Hepatocyte (in vitro differentiated cells): ENCODE data around the gene KDM4C.
"Not testable (repeated sequence)": the region's sequence is repeated elsewhere in the genome, so short reads cannot be mapped to it uniquely, and the experiment has no call there.

ENCODE experiments used
- EZH2 ChIP-seq: fragments of 200-600 bp; sonication (generic); IDR thresholded peaks from 2 replicates; pipeline ENCODE4 v1.6.1; 2016; ENCODE audit warnings: antibody characterized with exemption, mild to moderate bottlenecking, borderline replicate concordance
- TF ChIP-seq, protein P1 (sequence below): fragments of 200-600 bp; sonication (generic); IDR thresholded peaks from 2 replicates; pipeline ENCODE4 v1.5.1; 2016; ENCODE audit warnings: antibody characterized with exemption, mild to moderate bottlenecking; ENCODE audit not compliant: poor library complexity

DNA sequence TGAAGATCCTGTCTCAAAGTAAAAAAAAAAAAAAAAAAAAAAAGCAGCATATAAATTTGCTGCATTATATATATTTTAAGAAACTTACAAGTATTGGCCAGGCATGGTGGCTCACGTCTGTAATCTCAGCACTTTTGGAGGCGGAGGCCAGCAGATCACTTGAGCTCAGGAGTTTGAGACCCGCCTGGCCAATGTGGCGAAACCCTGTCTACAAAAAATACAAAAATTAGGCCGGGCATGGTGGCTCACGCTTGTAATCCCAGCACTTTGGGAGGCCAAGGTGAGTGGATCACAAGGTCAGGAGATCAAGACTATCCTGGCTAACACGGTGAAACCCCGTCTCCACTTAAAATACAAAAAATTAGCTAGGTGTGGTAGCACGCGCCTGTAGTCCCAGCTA lies 2.9 kb upstream of the KDM4C start:
- TF ChIP-seq, protein P1, sequence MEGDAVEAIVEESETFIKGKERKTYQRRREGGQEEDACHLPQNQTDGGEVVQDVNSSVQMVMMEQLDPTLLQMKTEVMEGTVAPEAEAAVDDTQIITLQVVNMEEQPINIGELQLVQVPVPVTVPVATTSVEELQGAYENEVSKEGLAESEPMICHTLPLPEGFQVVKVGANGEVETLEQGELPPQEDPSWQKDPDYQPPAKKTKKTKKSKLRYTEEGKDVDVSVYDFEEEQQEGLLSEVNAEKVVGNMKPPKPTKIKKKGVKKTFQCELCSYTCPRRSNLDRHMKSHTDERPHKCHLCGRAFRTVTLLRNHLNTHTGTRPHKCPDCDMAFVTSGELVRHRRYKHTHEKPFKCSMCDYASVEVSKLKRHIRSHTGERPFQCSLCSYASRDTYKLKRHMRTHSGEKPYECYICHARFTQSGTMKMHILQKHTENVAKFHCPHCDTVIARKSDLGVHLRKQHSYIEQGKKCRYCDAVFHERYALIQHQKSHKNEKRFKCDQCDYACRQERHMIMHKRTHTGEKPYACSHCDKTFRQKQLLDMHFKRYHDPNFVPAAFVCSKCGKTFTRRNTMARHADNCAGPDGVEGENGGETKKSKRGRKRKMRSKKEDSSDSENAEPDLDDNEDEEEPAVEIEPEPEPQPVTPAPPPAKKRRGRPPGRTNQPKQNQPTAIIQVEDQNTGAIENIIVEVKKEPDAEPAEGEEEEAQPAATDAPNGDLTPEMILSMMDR, result not testable (repeated sequence)
- not testable (repeated sequence) for TF ChIP-seq EZH2
